GM18526 (cell line): ENCODE measurements around the gene ENKD1.

Experiments used
- POLR2A ChIP-seq: IDR thresholded peaks from 3 replicates; pipeline ENCODE4 v1.6.1; 2011; ENCODE audit not compliant: insufficient read length; ENCODE audit errors: extremely low read depth

Gene ENKD1, protein sequence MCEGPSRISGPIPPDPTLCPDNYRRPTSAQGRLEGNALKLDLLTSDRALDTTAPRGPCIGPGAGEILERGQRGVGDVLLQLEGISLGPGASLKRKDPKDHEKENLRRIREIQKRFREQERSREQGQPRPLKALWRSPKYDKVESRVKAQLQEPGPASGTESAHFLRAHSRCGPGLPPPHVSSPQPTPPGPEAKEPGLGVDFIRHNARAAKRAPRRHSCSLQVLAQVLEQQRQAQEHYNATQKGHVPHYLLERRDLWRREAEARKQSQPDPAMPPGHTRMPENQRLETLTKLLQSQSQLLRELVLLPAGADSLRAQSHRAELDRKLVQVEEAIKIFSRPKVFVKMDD

DNA sequence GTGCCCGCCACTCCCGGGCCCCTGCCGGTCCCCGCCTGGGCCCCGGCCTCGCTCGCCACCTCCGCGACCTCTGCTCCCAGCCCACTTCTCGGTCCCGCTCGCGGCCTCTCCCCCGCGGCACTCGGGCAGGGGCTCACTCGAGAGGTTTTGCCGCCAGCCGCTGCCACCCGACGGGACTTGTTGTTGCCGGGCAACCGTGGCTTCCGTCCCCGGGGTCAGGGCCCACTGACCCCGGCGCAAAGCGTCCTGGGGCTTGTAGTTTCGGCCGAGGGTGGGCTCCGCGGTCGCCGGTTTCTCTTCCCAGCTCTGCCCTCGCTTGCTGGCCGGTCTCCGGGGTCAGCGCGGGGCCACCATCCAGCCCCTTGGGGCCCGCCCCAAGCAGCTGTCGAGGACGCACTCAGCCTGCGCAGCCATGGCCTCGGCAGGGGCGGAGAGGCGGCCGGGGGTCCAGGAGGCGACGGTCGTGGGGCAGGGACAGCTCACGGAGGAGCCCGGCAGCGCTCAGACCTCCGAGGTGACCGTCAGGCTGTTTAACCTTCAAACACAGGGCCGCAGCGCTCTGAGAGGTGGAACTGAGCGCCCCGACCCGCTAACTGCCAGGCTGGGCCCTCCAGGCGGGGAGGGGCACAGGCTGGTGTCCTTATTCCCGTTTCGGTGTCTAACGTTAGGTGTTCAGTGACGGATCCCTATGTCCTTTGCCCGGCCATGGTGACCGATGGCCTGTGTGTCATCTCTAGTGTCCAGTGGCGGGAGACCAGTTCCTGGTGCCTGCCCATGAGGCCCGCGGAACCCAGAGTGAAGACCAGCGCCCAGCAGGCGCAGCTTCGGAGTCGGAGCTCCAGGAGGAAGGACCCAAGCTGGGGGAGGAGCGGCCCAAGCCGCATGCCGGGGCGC, at the start of gene ENKD1, which contains the start of gene C16orf86:
ENKD1 (minus strand) TSS at position 192 of the 894 bp plus-strand sequence. CDS start 308 bp downstream, outside the sequence.
C16orf86 (plus strand) TSS at position 256 of the 894 bp plus-strand sequence; CDS start at position 413, 157 bp downstream.
- no peak for TF ChIP-seq POLR2A

DNA sequence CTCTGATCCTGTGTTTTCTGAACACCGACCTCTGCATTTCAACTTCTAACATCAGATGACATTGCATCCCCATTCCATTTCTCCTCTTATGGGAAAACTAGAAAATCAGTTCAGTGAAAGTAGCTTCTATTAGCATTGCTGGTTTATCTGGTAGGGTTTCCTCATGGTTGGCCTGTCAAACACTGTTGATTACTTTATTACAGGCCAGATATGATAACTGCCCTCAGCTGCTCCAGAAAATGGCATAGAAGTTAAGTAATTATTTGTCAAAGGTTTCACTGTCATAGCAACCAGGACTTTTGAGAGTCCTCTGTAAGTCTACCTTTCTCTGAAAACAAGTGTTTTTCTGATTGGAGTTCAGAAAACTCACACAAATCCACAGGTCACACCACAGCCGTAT, 49.5 kb upstream of the ENKD1 start:
- no peak for TF ChIP-seq POLR2A

DNA sequence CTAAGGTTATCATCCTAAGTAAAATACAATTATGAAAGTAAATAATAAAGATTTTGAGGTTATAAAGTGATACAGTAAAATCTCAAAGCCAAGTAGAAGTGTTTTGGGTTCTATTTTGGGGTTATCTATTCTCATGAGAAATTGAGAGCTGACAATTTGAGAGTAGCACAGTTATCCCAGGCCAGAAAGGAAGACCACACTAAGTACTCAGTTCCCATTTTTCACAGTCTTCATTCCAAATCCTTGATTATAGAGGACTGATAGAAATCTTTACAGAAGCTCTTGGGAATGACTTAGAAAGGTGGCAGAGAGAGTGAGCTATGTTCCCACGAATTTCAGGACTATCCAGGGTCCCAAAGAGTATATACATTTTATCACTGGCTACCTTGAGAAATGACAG, 48.0 kb upstream of the ENKD1 start:
- TF ChIP-seq POLR2A = no peak

DNA sequence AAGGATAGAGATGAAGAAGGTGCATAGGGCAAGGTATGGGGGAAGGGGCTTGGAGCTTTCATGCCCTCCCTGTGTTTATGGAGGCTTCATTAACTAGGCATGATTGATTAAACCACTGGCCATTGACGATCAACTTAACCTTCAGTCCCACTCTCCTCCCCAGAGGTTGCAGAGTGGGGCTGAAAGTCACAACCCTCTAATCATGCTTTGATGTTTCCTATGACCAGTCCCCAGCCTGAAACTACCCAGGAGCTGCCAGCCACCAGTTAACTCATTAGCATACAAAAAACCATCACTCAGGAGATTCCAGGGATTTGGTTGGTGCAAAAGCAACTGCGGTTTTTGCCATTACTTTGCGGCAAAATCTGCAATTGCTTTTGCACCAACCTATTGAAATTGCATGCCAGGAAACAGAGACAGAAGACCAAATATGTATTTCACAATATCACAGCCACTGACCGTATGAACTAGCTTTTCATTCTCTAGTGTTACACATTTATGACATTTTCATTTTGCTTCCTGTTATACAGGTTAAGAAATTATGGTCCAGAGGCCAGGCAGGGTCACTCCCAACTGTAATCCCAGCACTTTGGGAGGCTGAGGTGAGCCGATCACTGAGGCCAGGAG, 47.2 kb upstream of the ENKD1 start:
- no peak for TF ChIP-seq POLR2A

DNA sequence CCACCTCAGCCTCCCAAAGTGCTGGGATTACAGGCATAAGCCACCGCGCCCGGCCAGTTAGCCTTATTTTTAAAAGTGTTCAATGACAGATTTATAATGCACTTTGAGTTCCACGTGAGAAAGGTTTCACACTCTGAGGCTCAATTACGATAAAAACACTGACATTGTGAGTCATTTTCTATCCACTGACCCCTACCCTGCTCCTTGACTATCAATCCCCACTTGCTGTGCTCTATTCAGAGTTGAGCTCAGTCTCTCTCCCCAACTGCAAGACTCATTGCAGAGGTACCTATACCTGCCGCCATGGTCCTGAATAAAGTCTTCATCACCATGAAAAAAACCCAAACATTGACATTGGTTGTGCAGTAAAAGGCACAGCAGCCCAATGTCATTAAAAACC, 44.1 kb upstream of the ENKD1 start:
- TF ChIP-seq POLR2A = no peak

DNA sequence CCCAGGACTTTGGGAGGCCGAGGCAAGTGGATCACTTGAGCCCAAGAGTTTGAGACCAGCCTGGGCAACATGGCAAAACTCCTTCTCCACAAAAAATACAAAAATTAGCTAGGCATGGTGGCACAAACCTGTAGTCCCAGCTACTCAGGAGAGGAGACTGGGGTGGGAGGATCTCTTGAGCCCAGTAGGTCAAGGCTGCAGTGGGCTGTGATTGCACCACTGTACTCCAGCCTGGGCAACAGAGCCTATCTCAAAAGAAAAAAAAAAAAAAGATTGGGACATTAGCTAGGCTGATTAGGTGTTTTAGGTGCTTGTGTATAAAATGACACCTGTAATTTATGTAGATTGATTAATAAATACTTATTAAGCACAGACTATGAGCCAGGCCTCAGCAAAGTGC, 42.5 kb upstream of the ENKD1 start:
- TF ChIP-seq POLR2A = no peak

DNA sequence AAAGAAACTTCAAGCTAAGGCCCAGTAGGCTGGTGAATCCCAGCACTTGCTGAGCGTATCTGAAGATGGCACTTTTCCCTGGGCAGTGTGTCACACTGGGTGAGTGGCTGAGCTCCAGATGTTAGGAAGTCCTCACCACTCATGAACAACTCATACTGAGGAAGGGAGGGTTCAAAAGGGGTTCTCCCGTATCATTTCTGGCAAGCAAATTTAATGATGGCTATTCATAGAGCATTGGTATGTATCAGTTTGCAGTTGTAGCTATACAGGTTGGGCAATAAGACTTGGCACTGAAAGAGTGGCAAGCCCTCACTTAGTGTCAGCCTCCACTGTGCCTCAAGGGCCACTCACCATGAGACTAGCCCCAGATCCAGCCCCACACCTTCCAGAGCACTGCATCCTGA, 41.8 kb upstream of the ENKD1 start:
- no peak for TF ChIP-seq POLR2A

DNA sequence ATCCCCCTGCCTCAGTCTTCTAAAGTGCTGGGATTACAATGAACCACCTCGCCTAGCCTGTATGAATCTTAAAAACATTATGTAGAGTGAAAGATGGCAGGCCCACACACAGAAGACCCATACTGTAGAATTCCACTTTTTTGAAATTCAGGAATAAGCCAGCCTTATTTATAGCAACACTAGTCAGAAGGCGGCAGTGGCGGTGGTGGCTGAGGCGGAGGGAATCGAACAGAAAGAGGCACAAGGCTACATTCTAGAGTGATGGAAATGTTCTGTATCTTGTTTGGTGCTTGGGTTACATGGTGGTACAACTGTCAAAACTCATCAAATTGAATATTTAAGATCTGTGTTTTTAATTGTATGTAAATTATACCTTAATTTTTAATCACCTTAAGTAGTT, 41.2 kb upstream of the ENKD1 start:
- TF ChIP-seq POLR2A = no peak

DNA sequence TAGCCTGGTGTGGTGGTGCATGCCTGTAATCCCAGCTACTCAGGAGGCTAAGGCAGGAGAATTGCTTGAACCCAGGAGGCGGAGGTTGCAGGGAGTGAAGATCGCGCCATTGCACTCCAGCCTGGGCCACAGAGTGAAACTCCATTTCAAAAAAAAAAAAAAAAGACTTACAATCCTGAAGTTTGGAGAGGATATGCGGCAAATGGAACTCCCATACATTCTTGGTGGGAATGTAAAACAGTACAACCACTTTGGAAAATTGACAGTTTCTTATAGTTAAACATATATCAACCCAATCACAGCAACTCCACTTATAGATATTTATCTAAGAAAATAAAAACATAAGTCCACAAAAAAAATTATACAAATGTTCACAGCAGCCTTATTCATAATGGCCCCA, 40.7 kb upstream of the ENKD1 start:
- no peak for TF ChIP-seq POLR2A

DNA sequence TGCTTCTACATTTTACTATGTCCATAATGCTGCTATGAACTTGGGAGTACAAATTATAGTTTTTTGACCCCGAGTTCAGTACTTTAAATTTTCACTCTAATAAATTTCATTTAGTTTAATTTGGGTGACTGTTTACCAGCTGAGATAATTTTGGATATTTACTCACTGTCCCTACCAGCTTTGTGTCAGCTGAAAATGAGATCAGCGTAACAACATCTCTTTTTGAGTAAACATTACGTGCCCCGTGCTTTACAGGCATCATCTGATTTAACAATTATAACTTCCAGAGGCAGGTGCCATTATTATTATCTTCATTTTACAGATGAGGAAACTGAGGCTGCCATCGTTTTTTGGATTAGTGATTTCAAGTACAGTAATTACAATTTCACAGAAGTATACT, 37.6 kb upstream of the ENKD1 start:
- no peak for TF ChIP-seq POLR2A

DNA sequence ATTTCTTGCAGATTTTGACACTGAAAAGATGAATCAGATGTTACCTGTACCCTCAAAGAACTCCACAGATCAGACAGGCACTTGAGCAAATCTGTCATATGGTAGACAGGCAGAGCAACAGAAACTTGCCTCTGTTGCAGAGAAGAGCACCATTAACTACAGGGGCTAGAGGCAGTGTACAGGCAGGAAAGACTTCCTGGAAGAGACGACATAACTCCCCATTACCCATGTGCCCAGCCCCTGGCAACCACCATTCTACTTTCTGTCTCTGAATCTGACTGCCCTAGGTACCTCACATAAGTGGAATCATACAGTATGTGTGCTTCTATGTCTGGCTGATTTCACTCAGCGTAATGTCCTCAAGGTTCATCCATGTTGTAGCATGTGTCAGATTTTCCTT, 37.1 kb upstream of the ENKD1 start:
- no peak for TF ChIP-seq POLR2A

DNA sequence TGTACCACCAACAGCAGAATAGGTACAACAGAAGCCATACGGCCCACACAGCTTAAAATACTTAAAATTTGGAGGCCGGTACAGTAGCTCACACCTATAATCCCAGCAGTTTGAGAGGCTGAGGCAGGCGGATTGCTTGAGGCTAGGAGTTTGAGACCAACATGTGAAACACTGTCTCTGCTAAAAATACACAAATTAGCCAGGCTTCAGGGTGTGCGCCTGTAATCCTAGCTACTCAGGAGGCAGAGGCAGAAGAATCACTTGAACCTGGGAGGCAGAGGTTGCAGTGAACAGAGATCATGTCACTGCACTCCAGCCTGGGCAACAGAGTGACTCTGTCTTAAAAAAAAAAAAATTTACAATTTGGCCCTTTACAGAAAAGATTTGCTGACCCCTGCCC, 35.6 kb upstream of the ENKD1 start:
- no peak for TF ChIP-seq POLR2A

DNA sequence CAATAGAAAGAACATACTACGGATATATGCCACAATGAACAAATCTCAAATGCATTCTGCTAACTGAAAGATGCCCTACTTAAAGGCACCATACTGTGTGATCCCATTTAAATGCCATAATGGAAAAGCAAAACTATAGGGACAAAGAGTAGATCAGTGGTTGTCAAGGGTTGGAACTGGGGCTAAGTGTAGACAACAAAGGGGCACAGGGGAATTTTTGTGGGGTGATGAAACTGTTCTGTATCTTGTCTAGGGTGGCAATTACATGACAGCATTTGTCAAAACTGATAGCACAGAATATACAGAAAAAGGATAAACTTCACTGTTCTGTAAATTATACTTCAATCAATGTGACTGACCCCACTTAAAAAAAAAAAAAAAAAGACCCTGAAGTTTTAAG, 34.9 kb upstream of the ENKD1 start:
- no peak for TF ChIP-seq POLR2A

DNA sequence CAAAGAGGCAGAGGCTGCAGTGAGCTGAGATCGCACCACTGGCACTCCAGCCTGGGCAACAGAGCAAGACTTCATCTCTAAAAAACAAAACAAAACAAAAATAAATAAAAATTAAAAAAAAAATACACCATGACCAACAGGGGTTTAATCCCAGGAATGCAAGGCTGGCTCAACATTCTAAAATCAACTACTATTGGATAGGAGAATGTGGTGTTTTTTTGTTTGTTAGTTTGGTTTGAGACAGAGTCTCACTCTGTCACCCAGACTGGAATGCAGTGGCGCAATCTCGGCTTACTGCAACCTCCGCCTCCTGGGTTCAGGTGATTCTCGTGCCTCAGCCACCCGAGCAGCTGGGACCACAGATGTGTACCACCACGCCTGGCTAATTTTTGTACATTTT, 32.7 kb upstream of the ENKD1 start:
- TF ChIP-seq POLR2A = no peak

DNA sequence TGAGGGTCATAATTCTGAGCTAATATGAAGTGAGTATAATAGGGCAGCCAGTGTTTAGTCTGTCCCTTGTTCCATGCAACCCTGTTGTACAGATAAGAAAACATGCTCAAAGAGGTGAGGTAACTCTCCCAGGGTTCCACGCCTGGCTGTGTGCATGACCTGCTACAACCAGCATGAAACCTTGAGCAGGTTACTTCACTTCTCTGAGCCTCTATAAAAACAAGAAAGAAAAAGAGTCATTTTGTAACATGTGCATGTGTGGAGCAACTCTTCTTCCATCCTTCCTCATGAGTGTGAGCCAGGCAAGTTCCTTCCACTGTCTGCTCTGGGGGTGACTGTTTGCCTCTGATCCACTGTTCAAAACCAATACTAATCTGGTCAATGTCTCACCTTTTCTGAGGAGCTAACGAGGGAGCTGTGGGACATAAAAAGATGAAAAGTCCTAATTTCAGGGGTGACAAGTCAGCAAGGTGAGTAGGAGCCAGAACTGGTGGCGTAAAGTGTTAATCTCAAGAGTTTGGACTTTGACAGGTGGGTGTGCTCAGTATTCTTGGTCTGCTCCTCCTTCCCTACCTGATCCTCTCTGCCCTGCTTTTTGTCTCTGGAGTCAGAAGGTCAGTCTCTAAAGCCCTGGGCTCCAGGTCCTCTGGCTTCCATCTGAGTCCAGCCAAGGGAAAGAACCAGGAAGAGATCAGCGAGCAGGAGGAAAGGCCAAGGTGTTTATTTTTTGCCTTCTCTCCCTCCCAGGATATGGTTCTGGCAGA, 31.1 kb upstream of the ENKD1 start:
- TF ChIP-seq POLR2A = no peak
